Cerebellar nuclear complex (tissue), 1 donor: ENCODE data around the gene CYP46A1.
"Not testable (repeated sequence)": the region's sequence is repeated elsewhere in the genome, so short reads cannot be mapped to it uniquely, and the experiment has no call there.

ENCODE experiments used
- DNase-seq, 2 experiments: peaks; one replicate each; lab custom pipeline; 2025; lab: John Stamatoyannopoulos, UW

CYP46A1 gene

GRCh38 chr14:99657645-99658155, 26.4 kb upstream of the CYP46A1 start:
- DNase-seq: no peak

GRCh38 chr14:99658218-99658845, 25.8 kb upstream of the CYP46A1 start:
- no peak for DNase-seq

GRCh38 chr14:99659333-99659741, 24.8 kb upstream of the CYP46A1 start:
- DNase-seq: no peak

GRCh38 chr14:99660006-99660566, 24.0 kb upstream of the CYP46A1 start:
- no peak for DNase-seq

GRCh38 chr14:99660794-99661193, 23.3 kb upstream of the CYP46A1 start:
- DNase-seq: no peak

GRCh38 chr14:99661206-99661605, 22.9 kb upstream of the CYP46A1 start:
- DNase-seq: not testable (repeated sequence)

- no peak for DNase-seq
Measured at GRCh38 chr14:99662846-99663245, 21.3 kb upstream of the CYP46A1 start.

- no peak for DNase-seq
Measured at GRCh38 chr14:99663386-99664057, 20.6 kb upstream of the CYP46A1 start.

- DNase-seq: no peak
Measured at GRCh38 chr14:99664058-99664936, 19.8 kb upstream of the CYP46A1 start.

GRCh38 chr14:99664937-99665273, 19.2 kb upstream of the CYP46A1 start:
- no peak for DNase-seq

GRCh38 chr14:99666533-99666932, 17.6 kb upstream of the CYP46A1 start:
- DNase-seq: no peak

- no peak for DNase-seq
Measured at GRCh38 chr14:99667045-99667444, 17.1 kb upstream of the CYP46A1 start.

GRCh38 chr14:99667821-99668220, 16.3 kb upstream of the CYP46A1 start:
- no peak for DNase-seq

GRCh38 chr14:99668307-99669295, 15.5 kb upstream of the CYP46A1 start:
- no peak for DNase-seq

GRCh38 chr14:99670361-99671234, 13.5 kb upstream of the CYP46A1 start:
- no peak for DNase-seq

- DNase-seq: no peak
Measured at GRCh38 chr14:99671235-99672224, 12.6 kb upstream of the CYP46A1 start.

- no peak for DNase-seq
Measured at GRCh38 chr14:99672506-99673304, 11.4 kb upstream of the CYP46A1 start.
